VCaP (cell line): ENCODE data around the gene TIMP2.
"Not testable (repeated sequence)": the region's sequence is repeated elsewhere in the genome, so short reads cannot be mapped to it uniquely, and the experiment has no call there.

Source experiments
- H3K27ac ChIP-seq: fragments of 450-650 bp; 2 replicates; pipeline ENCODE4 v1.5.1; 2017
- CTCF ChIP-seq: fragments of 450-650 bp; conservative IDR thresholded peaks from 2 replicates; pipeline ENCODE4 v1.5.1; 2017; ENCODE audit warnings: mild to moderate bottlenecking, moderate library complexity

The TIMP2 gene

DNA sequence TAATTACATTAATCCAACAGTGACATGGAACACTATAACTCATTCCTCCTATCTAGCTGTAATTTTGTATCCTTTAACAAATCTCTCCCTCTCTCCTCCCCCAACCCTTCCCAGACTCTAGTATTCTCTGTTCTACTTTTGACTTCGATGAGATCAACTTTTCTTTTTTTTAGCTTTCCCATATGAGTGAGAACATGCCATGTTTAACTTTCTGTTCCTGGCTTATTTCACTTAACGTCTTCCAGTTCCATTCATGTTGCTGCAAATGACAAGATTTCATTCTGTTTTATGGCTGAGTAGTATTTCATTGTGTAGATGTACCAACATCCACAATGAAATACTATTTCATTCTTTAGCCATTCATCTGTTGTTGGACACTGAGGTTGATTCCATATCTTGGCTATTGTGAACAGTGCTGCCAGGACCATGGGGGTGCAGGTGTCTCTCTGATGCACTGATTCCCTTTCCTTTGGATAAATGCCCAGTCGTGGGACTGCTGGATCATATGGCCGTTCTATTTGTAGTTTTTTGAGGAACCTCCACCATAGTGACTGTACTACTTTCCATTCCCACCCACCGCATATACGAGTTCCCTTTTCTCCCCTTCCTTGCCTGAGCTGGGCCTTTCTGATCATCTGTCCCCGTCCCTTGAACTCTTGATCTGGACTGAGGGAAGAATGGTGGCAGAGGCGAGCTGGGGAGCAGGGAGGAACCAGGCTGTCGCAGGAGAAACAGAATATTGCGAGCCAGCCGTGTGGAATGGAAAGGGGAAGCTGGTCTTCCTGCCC is 14.5 kb downstream of the TIMP2 start:
- TF ChIP-seq CTCF: no peak
- no peak overlapping the region for H3K27ac ChIP-seq

DNA sequence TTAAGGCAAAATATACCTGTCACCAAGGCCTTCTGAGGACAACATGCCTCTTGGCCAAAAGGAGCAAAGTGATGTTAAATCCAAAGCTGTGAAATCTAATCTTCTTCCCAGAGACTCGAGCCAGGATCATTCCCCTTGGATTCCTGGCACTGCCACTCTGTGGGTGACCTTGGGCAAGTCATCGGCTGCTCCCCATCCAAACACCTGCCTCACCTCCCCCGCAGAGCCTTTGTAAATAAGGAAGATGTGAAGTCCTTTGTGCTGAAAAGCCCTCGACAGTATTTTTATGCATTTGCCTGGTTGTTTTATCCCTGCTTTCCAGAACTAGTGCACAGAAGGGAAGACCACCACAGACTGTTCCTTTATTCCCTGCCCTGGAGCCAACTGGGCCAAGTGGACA is 16.8 kb downstream of the TIMP2 start:
- no peak overlapping the region for H3K27ac ChIP-seq
- TF ChIP-seq CTCF: no peak

GRCh38 chr17:78905541-78905940 is 19.6 kb downstream of the TIMP2 start:
- TF ChIP-seq CTCF: no peak
- H3K27ac ChIP-seq: no peak overlapping the region

DNA sequence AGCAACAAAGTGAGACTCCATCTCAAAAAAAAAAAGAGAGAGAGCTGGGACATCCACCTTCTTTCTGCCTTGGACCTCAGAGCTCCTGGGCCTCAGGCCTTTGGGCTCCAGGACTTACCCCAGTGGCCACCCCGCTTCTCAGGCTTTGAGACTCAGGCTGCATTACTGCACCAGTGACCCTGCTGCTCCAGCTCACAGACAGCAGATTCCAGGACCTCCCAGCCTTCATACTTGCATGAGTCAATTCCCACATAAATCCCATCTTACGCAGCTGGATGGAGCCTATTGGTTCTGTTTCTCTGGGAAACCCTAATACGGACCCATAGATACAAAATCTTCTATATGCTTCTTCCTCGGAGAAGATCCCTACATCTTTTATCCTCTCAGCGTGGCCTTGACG is 20.1 kb downstream of the TIMP2 start:
- no peak overlapping the region for H3K27ac ChIP-seq
- no peak for TF ChIP-seq CTCF

GRCh38 chr17:78904371-78904770 is 20.8 kb downstream of the TIMP2 start:
- no peak for TF ChIP-seq CTCF
- H3K27ac ChIP-seq: no peak overlapping the region

GRCh38 chr17:78903101-78903779 is 21.9 kb downstream of the TIMP2 start, which contains the start of gene CEP295NL:
Gene CEP295NL (minus strand): TSS chr17:78903201. CDS start chr17:78901828, 1,373 bp downstream.
- no peak for TF ChIP-seq CTCF

GRCh38 chr17:78902231-78902630 is 23.0 kb downstream of the TIMP2 start:
- H3K27ac ChIP-seq: not testable (repeated sequence)

More at GRCh38 chr17:78903101-78903779, 21.9 kb downstream of the TIMP2 start, which contains the start of gene CEP295NL:
- no peak within 1 kb of the TSS for H3K27ac ChIP-seq

DNA sequence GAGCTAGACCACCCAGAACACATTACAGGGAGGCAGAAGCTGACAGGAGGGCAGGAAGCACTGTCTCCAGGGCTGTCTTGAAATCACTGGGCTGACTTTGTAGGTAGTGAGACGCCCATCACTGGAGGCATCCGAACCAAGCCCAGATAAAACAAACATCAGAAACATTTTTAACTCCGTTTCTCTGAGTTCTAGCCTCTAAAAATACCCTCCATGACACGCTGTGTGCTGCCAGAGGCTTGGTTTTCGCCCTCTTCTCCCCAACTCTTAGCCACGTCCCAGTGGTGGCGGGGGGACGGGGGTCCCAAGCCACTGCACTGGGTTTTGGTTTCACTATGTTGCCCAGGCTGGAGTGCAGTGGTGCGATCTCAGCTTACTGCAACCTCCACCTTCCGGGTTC is 23.4 kb downstream of the TIMP2 start:
- no peak overlapping the region for H3K27ac ChIP-seq

More for the DNA sequence above, 23.4 kb downstream of the TIMP2 start:
- no peak for TF ChIP-seq CTCF
